Endothelial cell (in vitro differentiated cells): ENCODE results near the gene HAPLN3. TPM values are rescaled to one million over a fixed set of nuclear protein-coding genes. Genes with fewer than 3 reads are reported as not detected.

ENCODE experiments used
- DNase-seq: peaks from one replicate; pipeline ENCODE4 v3.0.0; 2021; ENCODE audit warnings: low spot score
- H3K27ac Mint-ChIP-seq: one replicate; pipeline ENCODE4 v1.8.0; 2021; ENCODE audit warnings: mixed read lengths, inconsistent platforms; ENCODE audit not compliant: unreplicated experiment
- H3K27me3 Mint-ChIP-seq: one replicate; pipeline ENCODE4 v1.8.0; 2021; ENCODE audit warnings: mild to moderate bottlenecking, moderate library complexity, mixed read lengths, inconsistent platforms; ENCODE audit not compliant: unreplicated experiment
- H3K36me3 Mint-ChIP-seq: one replicate; pipeline ENCODE4 v1.8.0; 2021; ENCODE audit warnings: mild to moderate bottlenecking, low read depth, mixed read lengths, inconsistent platforms; ENCODE audit not compliant: unreplicated experiment
- H3K4me1 Mint-ChIP-seq: one replicate; pipeline ENCODE4 v1.8.0; 2021; ENCODE audit warnings: mild to moderate bottlenecking, mixed read lengths, inconsistent platforms; ENCODE audit not compliant: unreplicated experiment
- H3K4me3 Mint-ChIP-seq: one replicate; pipeline ENCODE4 v1.8.0; 2021; ENCODE audit warnings: mild to moderate bottlenecking, mixed read lengths, inconsistent platforms; ENCODE audit not compliant: unreplicated experiment
- H3K9me3 Mint-ChIP-seq: one replicate; pipeline ENCODE4 v1.8.0; 2021; ENCODE audit warnings: mixed read lengths, inconsistent platforms; ENCODE audit not compliant: unreplicated experiment
- CTCF ChIP-seq: fragments of 200-600 bp; sonication (generic); IDR thresholded peaks from one replicate; pipeline ENCODE4 v1.5.0; 2021; ENCODE audit warnings: antibody characterized with exemption; ENCODE audit not compliant: unreplicated experiment
- total RNA-seq: library from RNA; stranded (reverse); fragmentation: NEBNext Ultra II Directional; extraction: Animal tissue kit (Norgen Biotek cat#: 25700); gene quantifications from one replicate; pipeline ENCODE4 v1.2.1, GENCODE V29; 2021; ENCODE audit not compliant: unreplicated experiment

Gene HAPLN3
- total RNA-seq, 1 donor from 2014 or later: 137 TPM

GRCh38 chr15:88838667-88839066 lies 56.7 kb downstream of the HAPLN3 start:
- no peaks in the 10 kb centered on the region for H3K9me3 Mint-ChIP-seq
- no peaks in the 10 kb centered on the region for H3K36me3 Mint-ChIP-seq
- DNase-seq: no peak
- H3K27me3 Mint-ChIP-seq: peaks cover 4% of the 10 kb centered on the region
- H3K4me1 Mint-ChIP-seq: no peaks in the 10 kb centered on the region
- no peak for TF ChIP-seq CTCF
- H3K4me3 Mint-ChIP-seq: no peak overlapping the region
- no peak overlapping the region for H3K27ac Mint-ChIP-seq

GRCh38 chr15:88835646-88836045 lies 59.7 kb downstream of the HAPLN3 start:
- H3K4me3 Mint-ChIP-seq: no peak overlapping the region
- peaks cover 8% of the 10 kb centered on the region for H3K27me3 Mint-ChIP-seq
- no peak for TF ChIP-seq CTCF
- no peak for DNase-seq
- H3K4me1 Mint-ChIP-seq: no peaks in the 10 kb centered on the region
- no peaks in the 10 kb centered on the region for H3K9me3 Mint-ChIP-seq
- no peak overlapping the region for H3K27ac Mint-ChIP-seq
- no peaks in the 10 kb centered on the region for H3K36me3 Mint-ChIP-seq

- no peak overlapping the region for H3K27ac Mint-ChIP-seq
- H3K27me3 Mint-ChIP-seq: peaks cover 8% of the 10 kb centered on the region
- TF ChIP-seq CTCF: no peak
- H3K9me3 Mint-ChIP-seq: no peaks in the 10 kb centered on the region
- no peak for DNase-seq
- H3K36me3 Mint-ChIP-seq: no peaks in the 10 kb centered on the region
- H3K4me1 Mint-ChIP-seq: no peaks in the 10 kb centered on the region
- no peak overlapping the region for H3K4me3 Mint-ChIP-seq
Observed at GRCh38 chr15:88835119-88835518, 60.2 kb downstream of the HAPLN3 start.

- Mint-ChIP-seq H3K27me3 (peaks cover 8% of the 10 kb centered on the region), H3K4me3 (no peak overlapping the region), H3K4me1 (no peaks in the 10 kb centered on the region), H3K27ac (no peak overlapping the region), H3K36me3 (no peaks in the 10 kb centered on the region), H3K9me3 (no peaks in the 10 kb centered on the region)
- DNase-seq: peak; percentile 60
- peak; percentile 42 for TF ChIP-seq CTCF
Observed at GRCh38 chr15:88834211-88834812, 61.0 kb downstream of the HAPLN3 start.

- TF ChIP-seq CTCF: no peak
- Mint-ChIP-seq H3K36me3 (no peaks in the 10 kb centered on the region), H3K27ac (no peak overlapping the region), H3K9me3 (no peaks in the 10 kb centered on the region), H3K4me3 (no peak overlapping the region), H3K4me1 (no peaks in the 10 kb centered on the region), H3K27me3 (peaks cover 8% of the 10 kb centered on the region)
- DNase-seq: no peak
Observed at GRCh38 chr15:88833731-88834100, 61.6 kb downstream of the HAPLN3 start.
